ENCODE measurements around the gene ZAR1.

Gene ZAR1

DNA sequence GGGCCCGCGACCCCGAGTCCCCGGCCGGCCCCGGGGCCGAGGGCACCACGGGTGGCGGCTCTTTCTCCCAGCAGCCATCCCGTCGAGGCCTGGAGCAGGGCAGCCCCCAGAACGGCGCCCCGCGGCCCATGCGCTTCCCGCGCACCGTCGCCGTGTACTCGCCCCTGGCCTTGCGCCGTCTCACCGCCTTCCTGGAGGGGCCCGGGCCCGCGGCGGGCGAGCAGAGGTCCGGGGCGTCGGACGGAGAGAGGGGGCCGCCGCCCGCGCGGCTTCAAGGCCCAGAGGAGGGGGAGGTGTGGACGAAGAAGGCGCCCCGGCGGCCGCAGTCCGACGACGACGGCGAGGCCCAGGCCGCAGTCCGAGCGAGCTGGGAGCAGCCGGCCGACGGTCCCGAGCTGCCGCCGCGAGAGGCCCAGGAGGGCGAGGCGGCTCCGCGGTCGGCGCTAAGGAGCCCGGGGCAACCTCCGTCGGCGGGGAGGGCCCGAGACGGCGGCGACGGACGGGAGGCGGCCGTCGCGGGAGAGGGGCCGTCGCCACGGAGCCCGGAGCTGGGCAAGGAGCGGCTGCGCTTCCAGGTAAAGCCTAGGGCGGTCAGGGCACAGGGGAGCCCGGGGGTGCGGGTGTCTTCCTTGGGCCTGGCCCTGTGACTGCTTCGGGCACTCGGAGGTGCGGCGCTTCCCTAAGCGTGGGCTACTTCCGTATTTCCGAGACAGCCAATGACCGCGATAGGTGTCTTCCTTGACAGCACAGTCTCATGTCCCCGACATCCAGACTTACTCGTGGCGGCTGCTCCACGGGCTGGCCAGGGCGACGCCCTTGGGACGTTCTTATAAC, 845 bp downstream of the ZAR1 start:
- DNase-seq = no peak

GRCh38 chr4:48491514-48492176, 1.6 kb downstream of the ZAR1 start:
- no peak for DNase-seq

DNA sequence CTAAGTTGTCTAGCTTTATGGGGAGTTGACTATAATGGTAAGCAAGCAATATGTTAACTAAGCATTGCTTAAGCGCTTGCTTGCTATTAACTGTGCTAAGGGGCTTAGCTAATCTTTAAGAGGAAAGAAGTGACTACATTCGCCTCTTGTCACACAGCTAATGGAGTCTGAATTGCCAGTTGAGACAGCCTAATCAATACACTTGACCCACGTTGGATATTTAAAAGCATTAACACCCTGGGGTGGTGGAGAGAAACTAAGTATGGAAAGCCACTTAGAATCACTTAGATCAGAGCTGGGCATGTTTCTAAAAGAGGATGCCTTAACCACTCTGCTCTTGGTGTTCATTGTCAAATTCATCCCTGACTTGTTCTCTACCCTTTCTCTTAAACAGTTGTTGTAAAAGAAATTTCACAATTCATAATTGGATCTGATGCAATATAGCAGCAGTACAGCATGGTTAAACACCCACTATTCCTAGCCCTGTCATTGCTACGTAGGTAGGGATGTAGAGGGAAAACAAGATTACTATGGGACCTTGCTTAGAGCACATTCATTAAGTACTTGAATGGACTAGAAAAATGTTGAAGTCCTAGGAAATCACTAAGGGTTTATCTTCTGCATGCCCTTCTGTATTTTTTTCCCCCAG, 3.5 kb downstream of the ZAR1 start:
- no peak for DNase-seq

DNA sequence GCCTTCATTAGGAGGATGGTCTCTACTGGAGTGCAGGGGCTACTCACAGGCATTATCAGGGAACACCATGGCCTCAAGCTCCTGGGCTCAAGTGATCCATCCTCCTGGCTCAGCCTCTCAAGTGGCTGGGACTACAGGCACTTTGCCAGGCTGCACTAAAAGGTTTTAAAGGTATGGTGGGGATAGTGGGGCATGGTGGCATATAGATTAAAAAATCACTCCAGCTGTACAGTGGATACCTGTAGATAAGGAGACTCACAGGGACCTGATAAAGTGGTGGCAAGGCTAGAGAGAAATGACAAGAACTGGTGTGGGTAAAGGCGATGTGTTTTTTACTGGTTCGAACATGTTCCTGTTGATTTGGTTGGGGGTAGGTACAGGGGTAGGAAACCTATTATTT, 5.9 kb downstream of the ZAR1 start:
- DNase-seq = no peak

- no peak for DNase-seq
Observed at GRCh38 chr4:48498895-48499294, 8.8 kb downstream of the ZAR1 start.

DNA sequence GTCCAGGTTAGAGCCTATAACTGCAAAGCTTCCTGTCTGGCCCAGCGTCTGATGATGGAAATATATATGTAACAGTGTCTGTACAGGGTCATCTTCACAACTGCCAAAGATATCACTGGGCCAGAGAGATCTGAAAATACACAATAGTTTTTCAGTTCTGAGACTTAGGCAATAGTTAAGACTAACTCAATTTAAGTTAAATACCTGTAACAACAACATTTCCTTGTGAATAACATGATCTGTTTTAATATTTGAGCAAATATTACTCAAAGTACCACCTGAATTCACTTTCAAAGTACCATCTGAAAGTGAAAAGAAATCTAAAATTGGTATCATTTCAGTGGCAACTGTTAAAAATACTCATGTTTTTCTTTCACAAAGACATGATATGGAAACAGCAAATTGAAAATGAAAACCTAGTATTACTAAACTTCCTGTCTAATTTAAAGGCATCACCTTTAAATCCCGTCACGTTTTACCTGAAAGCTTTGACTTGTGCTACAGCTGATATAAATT, 9.6 kb downstream of the ZAR1 start:
- DNase-seq = no peak

- no peak for DNase-seq
Observed at GRCh38 chr4:48503233-48504025, 13.4 kb downstream of the ZAR1 start.

DNA sequence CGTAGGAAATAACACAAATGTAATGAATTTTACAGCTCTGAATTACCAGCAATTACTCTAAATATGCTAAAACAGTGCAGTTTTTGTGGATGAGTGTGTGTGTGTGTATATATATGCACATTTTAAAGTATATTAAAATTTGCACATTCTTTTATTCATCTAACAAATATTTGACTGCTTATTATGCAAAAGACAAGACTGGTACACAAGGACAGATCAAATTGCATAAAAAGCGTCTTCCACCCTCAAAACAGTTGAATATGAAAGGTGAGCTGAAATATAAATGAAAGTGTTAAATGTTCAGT, 13.9 kb downstream of the ZAR1 start:
- no peak for DNase-seq

GRCh38 chr4:48504352-48504751, 14.3 kb downstream of the ZAR1 start:
- DNase-seq = no peak

DNA sequence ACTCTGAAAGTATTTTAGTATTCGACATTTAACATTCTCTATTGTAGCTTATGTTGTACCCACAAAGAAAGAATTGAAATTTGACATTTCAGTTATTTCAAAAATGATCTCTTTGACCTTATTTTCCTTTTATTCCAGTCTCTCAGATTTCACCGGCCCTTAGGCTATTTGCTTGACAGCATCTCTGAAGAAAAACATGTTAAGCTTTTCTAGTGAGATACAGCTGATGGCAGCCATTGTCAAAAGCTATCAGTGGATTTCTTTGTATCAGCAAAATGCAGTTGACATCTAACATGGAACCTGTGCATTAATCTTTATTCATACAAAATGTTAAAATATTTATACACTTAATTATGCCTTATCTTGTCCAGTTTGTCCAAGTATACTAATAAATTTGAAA, 16.7 kb downstream of the ZAR1 start:
- no peak for DNase-seq

GRCh38 chr4:48509543-48509942, 19.5 kb downstream of the ZAR1 start:
- no peak for DNase-seq

- no peak for DNase-seq
Observed at GRCh38 chr4:48518143-48518542, 28.1 kb downstream of the ZAR1 start.

DNA sequence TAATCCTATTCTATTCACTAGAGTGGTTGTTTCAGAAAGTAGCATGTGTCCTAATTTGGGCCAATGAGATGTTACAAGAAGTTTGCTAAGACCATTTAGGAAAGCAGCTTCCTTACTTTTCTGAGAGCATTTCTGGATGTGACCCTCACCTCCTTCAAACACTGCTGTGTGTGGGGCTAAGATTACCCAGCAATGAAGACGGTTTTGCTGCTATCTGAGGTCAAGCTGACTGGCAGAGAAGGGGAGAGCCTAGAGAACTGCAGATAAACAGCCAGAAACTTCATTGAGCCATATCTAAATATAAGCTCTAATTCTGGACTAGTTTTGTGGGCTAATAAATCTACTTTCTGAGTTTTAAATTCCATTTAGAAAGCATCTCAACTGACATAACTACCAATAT, 36.4 kb downstream of the ZAR1 start:
- DNase-seq = no peak

GRCh38 chr4:48538358-48538757, 48.3 kb downstream of the ZAR1 start:
- no peak for DNase-seq

DNA sequence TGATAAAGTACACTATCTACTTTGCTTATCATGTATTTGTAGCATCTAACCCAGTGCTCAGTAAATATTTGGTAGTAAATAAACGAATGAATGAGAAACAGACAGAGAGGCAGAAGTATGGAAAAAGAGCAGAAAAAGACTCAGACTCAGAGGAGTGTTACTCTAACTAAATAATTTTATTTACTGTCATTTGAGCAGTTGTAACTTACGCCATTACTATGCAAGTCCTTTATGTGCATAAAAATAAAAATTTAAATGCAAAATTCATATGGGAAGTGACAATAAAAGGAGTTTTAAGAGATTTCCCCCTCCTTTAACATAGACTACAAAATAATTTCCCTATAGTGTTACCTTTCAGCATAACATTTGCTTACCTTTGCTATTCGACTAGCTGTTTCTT, 49.5 kb downstream of the ZAR1 start:
- no peak for DNase-seq

GRCh38 chr4:48542888-48543287, 52.8 kb downstream of the ZAR1 start:
- no peak for DNase-seq

DNA sequence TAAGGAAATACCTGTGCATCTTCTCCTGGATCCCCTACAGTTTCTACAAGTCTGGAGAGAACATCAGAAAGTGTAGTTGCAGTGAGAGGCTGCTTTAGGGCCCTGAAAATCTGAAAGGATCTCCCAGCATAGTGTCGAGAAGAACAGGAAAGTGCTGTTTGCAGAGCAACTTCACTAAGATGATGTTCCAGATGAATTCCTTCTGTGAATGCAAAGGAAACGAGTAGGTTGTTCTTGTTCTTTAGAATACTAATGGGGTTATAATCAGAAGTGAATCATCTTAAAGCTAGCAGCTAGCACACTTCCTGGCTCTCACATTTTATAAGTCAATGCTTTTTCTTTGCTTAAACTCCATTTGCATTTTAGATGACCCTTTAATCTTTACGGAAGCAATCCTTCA, 53.7 kb downstream of the ZAR1 start:
- DNase-seq = no peak

Measured in GDM1 (cell line).